ENCODE data around the gene UNC13D.
"Not testable (repeated sequence)": the region's sequence is repeated elsewhere in the genome, so short reads cannot be mapped to it uniquely, and the experiment has no call there.

UNC13D gene

GRCh38 chr17:75812096-75813013 lies 31.8 kb downstream of the UNC13D start:
- H3K4me3 Mint-ChIP-seq = no peak overlapping the region
- no peak for TF ChIP-seq CTCF (IDR thresholded peaks at IDR 0.05)
- no peaks in the 10 kb centered on the region for H3K27me3 Mint-ChIP-seq (ENCODE audit: low read depth, poor library complexity)
- H3K4me1 Mint-ChIP-seq = peaks cover 16% of the 10 kb centered on the region
- H3K36me3 Mint-ChIP-seq (ENCODE audit: low read depth) = peaks cover 7% of the 10 kb centered on the region
- no peak for DNase-seq
- H3K9me3 Mint-ChIP-seq = no peaks in the 10 kb centered on the region
- no peak overlapping the region for H3K27ac Mint-ChIP-seq

- peaks cover 7% of the 10 kb centered on the region for H3K36me3 Mint-ChIP-seq (ENCODE audit: low read depth)
- H3K4me3 Mint-ChIP-seq = no peak overlapping the region
- H3K4me1 Mint-ChIP-seq = peaks cover 16% of the 10 kb centered on the region
- no peak overlapping the region for H3K27ac Mint-ChIP-seq
- TF ChIP-seq CTCF (IDR thresholded peaks at IDR 0.05) = no peak
- no peak for DNase-seq
- no peaks in the 10 kb centered on the region for H3K27me3 Mint-ChIP-seq (ENCODE audit: low read depth, poor library complexity)
- no peaks in the 10 kb centered on the region for H3K9me3 Mint-ChIP-seq
Measured at GRCh38 chr17:75811174-75811573, 33.0 kb downstream of the UNC13D start.

- H3K27ac Mint-ChIP-seq; DNase-seq; H3K9me3 Mint-ChIP-seq; H3K36me3 Mint-ChIP-seq (ENCODE audit: low read depth); H3K27me3 Mint-ChIP-seq (ENCODE audit: low read depth, poor library complexity); H3K4me3 Mint-ChIP-seq: not testable (repeated sequence)
- peaks cover 16% of the 10 kb centered on the region for H3K4me1 Mint-ChIP-seq
Measured at GRCh38 chr17:75810756-75811155, 33.4 kb downstream of the UNC13D start.

- Mint-ChIP-seq H3K9me3 (no peaks in the 10 kb centered on the region), H3K4me1 (peaks cover 16% of the 10 kb centered on the region), H3K27ac (no peak overlapping the region), H3K4me3 (no peak overlapping the region), H3K27me3 (ENCODE audit: low read depth, poor library complexity) (no peaks in the 10 kb centered on the region), H3K36me3 (ENCODE audit: low read depth) (peaks cover 12% of the 10 kb centered on the region)
- TF ChIP-seq CTCF (IDR thresholded peaks at IDR 0.05) = no peak
- no peak for DNase-seq
Measured at GRCh38 chr17:75810216-75810615, 34.0 kb downstream of the UNC13D start.

GRCh38 chr17:75809631-75810111 lies 34.5 kb downstream of the UNC13D start:
- no peaks in the 10 kb centered on the region for H3K9me3 Mint-ChIP-seq
- peaks cover 16% of the 10 kb centered on the region for H3K4me1 Mint-ChIP-seq
- no peak for DNase-seq
- no peak overlapping the region for H3K4me3 Mint-ChIP-seq
- no peaks in the 10 kb centered on the region for H3K27me3 Mint-ChIP-seq (ENCODE audit: low read depth, poor library complexity)
- no peak overlapping the region for H3K27ac Mint-ChIP-seq
- H3K36me3 Mint-ChIP-seq (ENCODE audit: low read depth) = peaks cover 13% of the 10 kb centered on the region
- TF ChIP-seq CTCF (IDR thresholded peaks at IDR 0.05) = no peak

GRCh38 chr17:75808905-75809621 lies 35.1 kb downstream of the UNC13D start:
- H3K36me3 Mint-ChIP-seq (ENCODE audit: low read depth) = peaks cover 12% of the 10 kb centered on the region
- H3K27me3 Mint-ChIP-seq (ENCODE audit: low read depth, poor library complexity) = no peaks in the 10 kb centered on the region
- no peak for DNase-seq
- peak overlapping the region; percentile 87 for H3K27ac Mint-ChIP-seq
- TF ChIP-seq CTCF (IDR thresholded peaks at IDR 0.05) = no peak
- H3K4me1 Mint-ChIP-seq = peaks cover 16% of the 10 kb centered on the region
- H3K4me3 Mint-ChIP-seq = no peak overlapping the region
- H3K9me3 Mint-ChIP-seq = no peaks in the 10 kb centered on the region

All from nephron progenitor cell (in vitro differentiated cells).